Activated naive CD4-positive, alpha-beta T cell treated with anti-CD3 and anti-CD28 coated beads for 36 hours (primary cell): Measurements from ENCODE around the gene LAT. TPM values are rescaled to one million over a fixed set of nuclear protein-coding genes. Genes with fewer than 3 reads are reported as not detected.
A peak's percentile ranks its signal among the peaks of the same experiment; 100 is the strongest.

ENCODE experiments used
- CTCF ChIA-PET: fragments of 350-600 bp; sonication (Branson Sonifier 250); formaldehyde crosslinking; loops from one replicate; lab custom pipeline; 2021; ENCODE audit warnings: antibody characterized with exemption; lab: Charles Lee
- DNase-seq: peaks from one replicate; pipeline ENCODE4 v3.0.0-alpha.2; 2020
- H3K27ac Mint-ChIP-seq: one replicate; pipeline ENCODE4 v1.8.0; 2021; ENCODE audit warnings: mild to moderate bottlenecking, mixed read lengths
- H3K27me3 Mint-ChIP-seq: one replicate; pipeline ENCODE4 v1.8.0; 2021; ENCODE audit warnings: low read depth, mixed read lengths
- H3K36me3 Mint-ChIP-seq: one replicate; pipeline ENCODE4 v1.8.0; 2021; ENCODE audit warnings: low read depth, mixed read lengths
- H3K4me1 Mint-ChIP-seq: one replicate; pipeline ENCODE4 v1.8.0; 2021; ENCODE audit warnings: low read depth, mixed read lengths
- H3K4me3 Mint-ChIP-seq: one replicate; pipeline ENCODE4 v1.8.0; 2021; ENCODE audit warnings: mild to moderate bottlenecking, moderate library complexity, mixed read lengths
- H3K9me3 Mint-ChIP-seq: one replicate; pipeline ENCODE4 v1.8.0; 2021; ENCODE audit warnings: mixed read lengths
- intact Hi-C: fragments of 100-400 bp; cut with micrococcal nuclease; formaldehyde crosslinking; loops from one replicate; pipeline ENCODE4 v1.15.1; 2023
- total RNA-seq, 2 experiments: library from RNA; stranded (reverse); gene quantifications; one replicate each; pipeline ENCODE4 v1.2.3, GENCODE V29; 2021

LAT gene
- total RNA-seq, 2 experiments from 2014 or later = 122 to 128 TPM

GRCh38 chr16:29011851-29012250, 27.0 kb downstream of the LAT start:
- intact Hi-C loops = loop anchor here (10.0 kb wide), 2 partner anchors 723 to 953 kb away; partner anchors contain the start of gene TMEM219
- CTCF ChIA-PET = interaction anchor here (2.6 kb wide), 1 partner anchor 9 kb away, joined by 14 read pairs; no protein-coding TSS in a partner anchor
- no peaks in the 10 kb centered on the region for H3K36me3 Mint-ChIP-seq
- H3K4me1 Mint-ChIP-seq = peaks cover 61% of the 10 kb centered on the region
- no peak overlapping the region for H3K4me3 Mint-ChIP-seq
- H3K27me3 Mint-ChIP-seq = no peaks in the 10 kb centered on the region
- no peak overlapping the region for H3K27ac Mint-ChIP-seq
- no peak for DNase-seq
- peaks cover 3% of the 10 kb centered on the region for H3K9me3 Mint-ChIP-seq

- Mint-ChIP-seq H3K27me3 (no peaks in the 10 kb centered on the region), H3K4me1 (peaks cover 54% of the 10 kb centered on the region), H3K36me3 (no peaks in the 10 kb centered on the region), H3K9me3 (peaks cover 3% of the 10 kb centered on the region), H3K27ac (peak overlapping the region; percentile 94), H3K4me3 (peak overlapping the region; percentile 1)
- CTCF ChIA-PET = interaction anchor here (0.6 to 1.1 kb wide), 4 partner anchors 8 to 27 kb away, joined by 3 to 8 read pairs (median 4); no protein-coding TSS in a partner anchor
- intact Hi-C loops = loop anchor here (1.0 to 10.0 kb wide), 4 partner anchors 8 to 952 kb away; partner anchors contain the start of gene TMEM219
- DNase-seq = peak; percentile 62
Observed at GRCh38 chr16:29012913-29013553, 28.2 kb downstream of the LAT start.

GRCh38 chr16:29014561-29015069, 29.8 kb downstream of the LAT start:
- no peak for DNase-seq
- CTCF ChIA-PET = interaction anchor here (0.6 kb wide), 1 partner anchor 22 kb away, joined by 3 read pairs; no protein-coding TSS in a partner anchor
- Mint-ChIP-seq H3K4me1 (peaks cover 47% of the 10 kb centered on the region), H3K27me3 (no peaks in the 10 kb centered on the region), H3K36me3 (no peaks in the 10 kb centered on the region), H3K9me3 (peaks cover 3% of the 10 kb centered on the region), H3K4me3 (no peak overlapping the region), H3K27ac (no peak overlapping the region)
- intact Hi-C loops = loop anchor here (10.0 kb wide), 2 partner anchors 720 to 950 kb away; partner anchors contain the start of gene TMEM219

- Mint-ChIP-seq H3K9me3 (no peaks in the 10 kb centered on the region), H3K4me3 (no peak overlapping the region), H3K4me1 (peaks cover 72% of the 10 kb centered on the region), H3K27me3 (no peaks in the 10 kb centered on the region), H3K36me3 (no peaks in the 10 kb centered on the region), H3K27ac (no peak overlapping the region)
- intact Hi-C loops = loop anchor here (5.0 kb wide), 2 partner anchors 65 to 160 kb away; partner anchors contain the start of gene SH2B1
- CTCF ChIA-PET = interaction anchor here (3.2 kb wide), 1 partner anchor 12 kb away, joined by 14 read pairs; no protein-coding TSS in a partner anchor
- DNase-seq = no peak
Observed at GRCh38 chr16:29022196-29022595, 37.3 kb downstream of the LAT start.

- H3K27me3 Mint-ChIP-seq = no peaks in the 10 kb centered on the region
- no peaks in the 10 kb centered on the region for H3K9me3 Mint-ChIP-seq
- no peak overlapping the region for H3K27ac Mint-ChIP-seq
- H3K4me3 Mint-ChIP-seq = no peak overlapping the region
- DNase-seq = no peak
- peaks cover 73% of the 10 kb centered on the region for H3K4me1 Mint-ChIP-seq
- CTCF ChIA-PET = interaction anchor here (0.8 kb wide), 1 partner anchor 45 kb away, joined by 5 read pairs; no protein-coding TSS in a partner anchor
- intact Hi-C loops = loop anchor here (5.0 kb wide), 2 partner anchors 64 to 161 kb away; partner anchors contain the start of gene SH2B1
- no peaks in the 10 kb centered on the region for H3K36me3 Mint-ChIP-seq
Observed at GRCh38 chr16:29023279-29024277, 38.7 kb downstream of the LAT start.

- H3K36me3 Mint-ChIP-seq = no peaks in the 10 kb centered on the region
- no peaks in the 10 kb centered on the region for H3K9me3 Mint-ChIP-seq
- H3K4me3 Mint-ChIP-seq = no peak overlapping the region
- peaks cover 78% of the 10 kb centered on the region for H3K4me1 Mint-ChIP-seq
- DNase-seq = no peak
- intact Hi-C loops = loop anchor here (5.0 kb wide), 2 partner anchors 63 to 162 kb away; partner anchors contain the start of gene SH2B1
- CTCF ChIA-PET = interaction anchor here (0.8 kb wide), 1 partner anchor 46 kb away, joined by 5 read pairs; no protein-coding TSS in a partner anchor
- H3K27ac Mint-ChIP-seq = no peak overlapping the region
- no peaks in the 10 kb centered on the region for H3K27me3 Mint-ChIP-seq
Observed at GRCh38 chr16:29024278-29024677, 39.4 kb downstream of the LAT start.

GRCh38 chr16:29025218-29025617, 40.4 kb downstream of the LAT start:
- CTCF ChIA-PET = interaction anchor here (0.5 to 1.4 kb wide), 5 partner anchors 14 to 80 kb away, joined by 3 to 6 read pairs (median 3); no protein-coding TSS in a partner anchor
- H3K4me3 Mint-ChIP-seq = no peak overlapping the region
- no peaks in the 10 kb centered on the region for H3K27me3 Mint-ChIP-seq
- no peak overlapping the region for H3K27ac Mint-ChIP-seq
- intact Hi-C loops = no loop called here
- H3K36me3 Mint-ChIP-seq = no peaks in the 10 kb centered on the region
- peaks cover 80% of the 10 kb centered on the region for H3K4me1 Mint-ChIP-seq
- no peaks in the 10 kb centered on the region for H3K9me3 Mint-ChIP-seq
- DNase-seq = no peak

GRCh38 chr16:29025735-29026134, 40.9 kb downstream of the LAT start:
- H3K4me1 Mint-ChIP-seq = peaks cover 79% of the 10 kb centered on the region

GRCh38 chr16:29028457-29029167, 43.8 kb downstream of the LAT start:
- intact Hi-C loops = no loop called here
- no peaks in the 10 kb centered on the region for H3K27me3 Mint-ChIP-seq

More at GRCh38 chr16:29025735-29026134, 40.9 kb downstream of the LAT start:
- DNase-seq = no peak
- CTCF ChIA-PET = interaction anchor here (0.5 to 1.4 kb wide), 3 partner anchors 46 to 80 kb away, joined by 3 to 5 read pairs (median 3); no protein-coding TSS in a partner anchor
- Mint-ChIP-seq H3K27ac (no peak overlapping the region), H3K4me3 (no peak overlapping the region), H3K9me3 (no peaks in the 10 kb centered on the region), H3K27me3 (no peaks in the 10 kb centered on the region), H3K36me3 (no peaks in the 10 kb centered on the region)
- intact Hi-C loops = no loop called here

GRCh38 chr16:29029168-29029994, 44.5 kb downstream of the LAT start:
- Mint-ChIP-seq H3K4me3 (no peak overlapping the region), H3K9me3 (no peaks in the 10 kb centered on the region), H3K27me3 (no peaks in the 10 kb centered on the region), H3K27ac (peak overlapping the region; percentile 75), H3K4me1 (peaks cover 44% of the 10 kb centered on the region), H3K36me3 (no peaks in the 10 kb centered on the region)
- CTCF ChIA-PET = interaction anchor here (1.0 to 2.9 kb wide), 5 partner anchors 8 to 56 kb away, joined by 3 to 9 read pairs (median 3); partner anchors contain the start of gene SPNS1
- DNase-seq = peak; percentile 96
- intact Hi-C loops = no loop called here

More at GRCh38 chr16:29028457-29029167, 43.8 kb downstream of the LAT start:
- CTCF ChIA-PET = interaction anchor here (1.0 to 2.9 kb wide), 5 partner anchors 16 to 87 kb away, joined by 3 to 9 read pairs (median 3); partner anchors contain the start of gene SPNS1
- Mint-ChIP-seq H3K4me1 (peaks cover 52% of the 10 kb centered on the region), H3K4me3 (no peak overlapping the region), H3K27ac (peak overlapping the region; percentile 75), H3K36me3 (no peaks in the 10 kb centered on the region), H3K9me3 (no peaks in the 10 kb centered on the region)
- no peak for DNase-seq
